MV-4-11 (cell line): Measurements from ENCODE around the gene CCDC12.

ENCODE experiments used
- DNase-seq: peaks from one replicate; lab custom pipeline; 2025; lab: John Stamatoyannopoulos, UW

The CCDC12 gene

GRCh38 chr3:46874430-46874829 is 102.1 kb downstream of the CCDC12 start:
- DNase-seq: no peak

GRCh38 chr3:46873521-46873920 is 103.0 kb downstream of the CCDC12 start:
- DNase-seq: no peak
